Measurements from ENCODE around the gene TOP1.

DNA sequence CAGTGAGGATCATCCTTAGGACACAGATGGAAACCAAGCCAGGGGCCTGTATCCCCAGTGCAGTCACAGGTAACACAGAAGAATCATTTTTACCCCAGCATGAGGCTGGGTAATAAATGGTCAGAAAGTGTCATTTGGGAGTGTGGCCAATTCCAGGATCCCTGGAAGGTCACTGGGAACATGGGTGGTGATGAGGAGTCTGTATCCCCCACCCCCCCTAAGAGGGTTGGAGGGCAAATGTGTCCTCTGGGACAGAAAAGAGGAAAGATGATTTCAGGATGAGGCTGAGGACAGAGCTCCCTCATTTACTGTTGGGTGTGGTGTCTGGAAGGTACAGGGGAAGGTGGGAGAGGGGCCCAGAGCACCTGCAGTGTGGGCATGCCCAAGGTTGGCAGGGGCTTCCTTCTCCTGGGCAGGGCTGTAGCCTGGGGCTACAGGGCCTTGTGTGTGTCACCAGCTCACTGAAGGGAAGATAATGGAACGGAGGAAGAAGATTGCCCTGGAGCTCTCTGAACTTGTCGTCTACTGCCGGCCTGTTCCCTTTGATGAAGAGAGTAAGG lies 143.2 kb downstream of the TOP1 start:
- TF ChIP-seq RCOR1 (IDR thresholded peaks at IDR 0.05; ENCODE audit: insufficient replicate concordance, low read length) (no peak), CTCF (conservative IDR thresholded peaks at IDR 0.05; ENCODE audit: low read depth, low read length) (no peak), FOS (IDR thresholded peaks at IDR 0.05; ENCODE audit: low read depth, low read length) (no peak), ELK1 (IDR thresholded peaks at IDR 0.05; ENCODE audit: borderline replicate concordance, low read depth, low read length) (no peak), MAZ (IDR thresholded peaks at IDR 0.05; ENCODE audit: borderline replicate concordance, low read depth, low read length) (no peak)
